K562 (cell line): ENCODE measurements around the gene SAV1. TPM values are rescaled to one million over a fixed set of nuclear protein-coding genes. Genes with fewer than 3 reads are reported as not detected.

Experiments
- ZBTB7A ChIP-seq: IDR thresholded peaks from 2 replicates; pipeline ENCODE4 v1.6.1; 2011; ENCODE audit warnings: low read depth, mild to moderate bottlenecking, low read length, moderate library complexity, borderline replicate concordance; ENCODE audit not compliant: control insufficient read depth
- ZBTB8A ChIP-seq: fragments of 450-650 bp; IDR thresholded peaks from 2 replicates; pipeline ENCODE4 v1.6.1; 2018; ENCODE audit warnings: mild to moderate bottlenecking, moderate library complexity; ENCODE audit not compliant: partially characterized antibody
- ZNF253 ChIP-seq: fragments of 250-450 bp; sonication (Bioruptor Pico); conservative IDR thresholded peaks from 2 replicates; pipeline ENCODE4 v1.6.1; 2021; ENCODE audit warnings: mild to moderate bottlenecking
- polyA plus RNA-seq, 8 experiments: library from polyadenylated mRNA; depleted of rRNA in 4 of 8; stranded (reverse) in 5 of 8; unstranded in 3 of 8; fragments of >200 nt; fragmentation: Nextera tagmentation in 2 of 8; fragmentation: Illumina TruSeq in 1 of 8; extraction: Ambion mirVana in 2 of 8; extraction: Trizol in 1 of 8; gene quantifications; 2 replicates each; pipeline versions ENCODE4 v1.2.1 to v1.2.3, GENCODE V29; 2011 to 2014; ENCODE audit warnings: inconsistent platforms in 1 of 8, missing spikeins in 1 of 8
- total RNA-seq, 7 experiments: library from RNA; depleted of rRNA in 6 of 7; stranded (reverse); fragments of >200 nt in 6 of 7; fragmentation: Illumina TruSeq in 2 of 7; extraction: Trizol in 2 of 7; gene quantifications; 2 replicates each; pipeline versions ENCODE4 v1.2.1 to v1.2.3, GENCODE V29; 2011 to 2021; ENCODE audit warnings: low replicate concordance in 1 of 7
- TF ChIP-seq, protein P1 (sequence below): fragments of 450-650 bp; IDR thresholded peaks from 2 replicates; pipeline ENCODE4 v1.6.1; 2016; ENCODE audit warnings: missing biosample characterization, missing genetic modification characterization
- TF ChIP-seq, protein P2 (sequence below): fragments of 250-450 bp; sonication (Bioruptor Pico); IDR thresholded peaks from 2 replicates; pipeline ENCODE4 v1.4.0; 2020

Gene SAV1
- total and polyA plus RNA-seq, 9 of the 15 experiments (the other 6 are each of a cell fraction or from before 2014, with no cell fraction given) = 6.5 to 18.1 (median 16.1) TPM

DNA sequence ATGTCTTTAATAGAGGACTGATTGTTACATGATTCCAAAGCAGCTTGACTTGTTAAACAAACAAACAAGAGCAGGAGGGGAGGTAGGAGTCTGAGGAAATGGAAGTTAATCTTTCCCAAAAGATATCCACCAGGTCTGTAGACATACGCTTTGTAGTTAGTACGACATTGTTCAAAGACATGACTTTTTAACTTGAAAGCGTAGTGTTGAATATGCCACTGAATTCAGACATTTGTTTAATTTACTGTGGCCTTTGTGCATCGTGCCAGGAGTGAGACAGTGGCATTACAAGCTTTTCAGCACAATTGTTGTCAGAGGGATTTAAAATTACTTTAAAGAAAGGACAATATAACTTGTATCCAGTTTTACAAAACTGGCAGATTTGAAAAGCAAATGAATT, 53.0 kb downstream of the SAV1 start (continued):
- TF ChIP-seq ZBTB8A (no peak), ZNF253 (no peak), ZBTB7A (no peak)
- TF ChIP-seq, protein P1, sequence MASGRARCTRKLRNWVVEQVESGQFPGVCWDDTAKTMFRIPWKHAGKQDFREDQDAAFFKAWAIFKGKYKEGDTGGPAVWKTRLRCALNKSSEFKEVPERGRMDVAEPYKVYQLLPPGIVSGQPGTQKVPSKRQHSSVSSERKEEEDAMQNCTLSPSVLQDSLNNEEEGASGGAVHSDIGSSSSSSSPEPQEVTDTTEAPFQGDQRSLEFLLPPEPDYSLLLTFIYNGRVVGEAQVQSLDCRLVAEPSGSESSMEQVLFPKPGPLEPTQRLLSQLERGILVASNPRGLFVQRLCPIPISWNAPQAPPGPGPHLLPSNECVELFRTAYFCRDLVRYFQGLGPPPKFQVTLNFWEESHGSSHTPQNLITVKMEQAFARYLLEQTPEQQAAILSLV (tag) = no peak
- TF ChIP-seq, protein P2, sequence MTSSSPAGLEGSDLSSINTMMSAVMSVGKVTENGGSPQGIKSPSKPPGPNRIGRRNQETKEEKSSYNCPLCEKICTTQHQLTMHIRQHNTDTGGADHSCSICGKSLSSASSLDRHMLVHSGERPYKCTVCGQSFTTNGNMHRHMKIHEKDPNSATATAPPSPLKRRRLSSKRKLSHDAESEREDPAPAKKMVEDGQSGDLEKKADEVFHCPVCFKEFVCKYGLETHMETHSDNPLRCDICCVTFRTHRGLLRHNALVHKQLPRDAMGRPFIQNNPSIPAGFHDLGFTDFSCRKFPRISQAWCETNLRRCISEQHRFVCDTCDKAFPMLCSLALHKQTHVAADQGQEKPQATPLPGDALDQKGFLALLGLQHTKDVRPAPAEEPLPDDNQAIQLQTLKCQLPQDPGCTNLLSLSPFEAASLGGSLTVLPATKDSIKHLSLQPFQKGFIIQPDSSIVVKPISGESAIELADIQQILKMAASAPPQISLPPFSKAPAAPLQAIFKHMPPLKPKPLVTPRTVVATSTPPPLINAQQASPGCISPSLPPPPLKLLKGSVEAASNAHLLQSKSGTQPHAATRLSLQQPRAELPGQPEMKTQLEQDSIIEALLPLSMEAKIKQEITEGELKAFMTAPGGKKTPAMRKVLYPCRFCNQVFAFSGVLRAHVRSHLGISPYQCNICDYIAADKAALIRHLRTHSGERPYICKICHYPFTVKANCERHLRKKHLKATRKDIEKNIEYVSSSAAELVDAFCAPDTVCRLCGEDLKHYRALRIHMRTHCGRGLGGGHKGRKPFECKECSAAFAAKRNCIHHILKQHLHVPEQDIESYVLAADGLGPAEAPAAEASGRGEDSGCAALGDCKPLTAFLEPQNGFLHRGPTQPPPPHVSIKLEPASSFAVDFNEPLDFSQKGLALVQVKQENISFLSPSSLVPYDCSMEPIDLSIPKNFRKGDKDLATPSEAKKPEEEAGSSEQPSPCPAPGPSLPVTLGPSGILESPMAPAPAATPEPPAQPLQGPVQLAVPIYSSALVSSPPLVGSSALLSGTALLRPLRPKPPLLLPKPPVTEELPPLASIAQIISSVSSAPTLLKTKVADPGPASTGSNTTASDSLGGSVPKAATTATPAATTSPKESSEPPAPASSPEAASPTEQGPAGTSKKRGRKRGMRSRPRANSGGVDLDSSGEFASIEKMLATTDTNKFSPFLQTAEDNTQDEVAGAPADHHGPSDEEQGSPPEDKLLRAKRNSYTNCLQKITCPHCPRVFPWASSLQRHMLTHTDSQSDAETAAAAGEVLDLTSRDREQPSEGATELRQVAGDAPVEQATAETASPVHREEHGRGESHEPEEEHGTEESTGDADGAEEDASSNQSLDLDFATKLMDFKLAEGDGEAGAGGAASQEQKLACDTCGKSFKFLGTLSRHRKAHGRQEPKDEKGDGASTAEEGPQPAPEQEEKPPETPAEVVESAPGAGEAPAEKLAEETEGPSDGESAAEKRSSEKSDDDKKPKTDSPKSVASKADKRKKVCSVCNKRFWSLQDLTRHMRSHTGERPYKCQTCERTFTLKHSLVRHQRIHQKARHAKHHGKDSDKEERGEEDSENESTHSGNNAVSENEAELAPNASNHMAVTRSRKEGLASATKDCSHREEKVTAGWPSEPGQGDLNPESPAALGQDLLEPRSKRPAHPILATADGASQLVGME (CRISPR knock-in tag) = no peak
